IMR-90 (cell line): ENCODE results near the gene KDM4F.

Source experiments
- BHLHE40 ChIP-seq: fragments of 150-350 bp; IDR thresholded peaks from 2 replicates; pipeline ENCODE4 v1.6.1; 2016; ENCODE audit warnings: mild to moderate bottlenecking, low read depth, low read length
- CEBPB ChIP-seq: IDR thresholded peaks from 2 replicates; pipeline ENCODE4 v1.6.1; 2012; ENCODE audit warnings: low read depth, low read length, improper control_type of control experiment
- POLR2A ChIP-seq: IDR thresholded peaks from 2 replicates; pipeline ENCODE4 v1.6.1; 2012; ENCODE audit warnings: mild to moderate bottlenecking, low read depth, low read length
- RAD21 ChIP-seq: IDR thresholded peaks from 2 replicates; pipeline ENCODE4 v1.6.1; 2012; ENCODE audit warnings: low read length, improper control_type of control experiment
- RCOR1 ChIP-seq: IDR thresholded peaks from 2 replicates; pipeline ENCODE4 v1.6.1; 2012; ENCODE audit warnings: mild to moderate bottlenecking, low read length, improper control_type of control experiment; ENCODE audit not compliant: insufficient replicate concordance
- SMC3 ChIP-seq: fragments of 150-350 bp; IDR thresholded peaks from 2 replicates; pipeline ENCODE4 v1.6.1; 2016; ENCODE audit warnings: low read depth, mild to moderate bottlenecking, antibody characterized with exemption, low read length, moderate library complexity
- TF ChIP-seq, protein P1 (sequence below): conservative IDR thresholded peaks from 2 replicates; pipeline ENCODE4 v1.5.1; 2012; ENCODE audit warnings: mild to moderate bottlenecking, low read depth, low read length, improper control_type of control experiment
- TF ChIP-seq, protein P2 (sequence below): fragments of 150-350 bp; IDR thresholded peaks from 2 replicates; pipeline ENCODE4 v1.6.1; 2016; ENCODE audit warnings: low read depth, mild to moderate bottlenecking, low read length, moderate library complexity, borderline replicate concordance
- TF ChIP-seq, protein P3 (sequence below): fragments of 150-350 bp; IDR thresholded peaks from 2 replicates; pipeline ENCODE4 v1.6.1; 2017; ENCODE audit warnings: mild to moderate bottlenecking, antibody characterized with exemption, low read length, low read depth

DNA sequence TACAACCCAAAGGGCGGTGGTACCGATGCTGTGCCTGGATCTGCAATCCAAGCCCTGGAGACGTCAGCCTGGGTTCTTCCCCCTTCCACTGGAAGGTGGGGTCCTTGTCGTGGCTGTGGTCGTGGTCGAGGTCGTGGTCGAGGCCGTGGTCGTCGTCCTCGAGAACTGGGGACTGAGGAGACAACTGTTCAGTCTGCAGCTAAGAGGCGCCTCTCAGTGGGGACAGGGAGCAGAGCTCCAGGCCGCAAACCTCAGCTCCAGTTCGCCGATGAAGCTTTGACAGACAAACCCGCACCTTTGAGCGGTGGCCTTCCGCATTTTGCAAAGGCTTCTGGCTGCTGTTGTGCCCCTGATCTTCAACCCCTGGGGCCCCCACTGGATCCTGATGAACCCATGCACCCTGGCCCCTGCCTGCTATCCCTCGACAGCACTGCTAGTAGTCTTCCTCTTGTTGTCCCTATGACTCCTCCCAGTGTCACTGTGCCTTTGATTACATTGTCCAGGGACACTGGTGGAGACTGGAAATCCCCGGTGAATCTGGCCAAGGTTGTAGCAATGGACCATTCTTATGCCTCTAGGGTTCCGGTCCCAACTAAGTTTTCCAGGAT lies 1.5 kb downstream of the KDM4F start:
- TF ChIP-seq, protein P1, sequence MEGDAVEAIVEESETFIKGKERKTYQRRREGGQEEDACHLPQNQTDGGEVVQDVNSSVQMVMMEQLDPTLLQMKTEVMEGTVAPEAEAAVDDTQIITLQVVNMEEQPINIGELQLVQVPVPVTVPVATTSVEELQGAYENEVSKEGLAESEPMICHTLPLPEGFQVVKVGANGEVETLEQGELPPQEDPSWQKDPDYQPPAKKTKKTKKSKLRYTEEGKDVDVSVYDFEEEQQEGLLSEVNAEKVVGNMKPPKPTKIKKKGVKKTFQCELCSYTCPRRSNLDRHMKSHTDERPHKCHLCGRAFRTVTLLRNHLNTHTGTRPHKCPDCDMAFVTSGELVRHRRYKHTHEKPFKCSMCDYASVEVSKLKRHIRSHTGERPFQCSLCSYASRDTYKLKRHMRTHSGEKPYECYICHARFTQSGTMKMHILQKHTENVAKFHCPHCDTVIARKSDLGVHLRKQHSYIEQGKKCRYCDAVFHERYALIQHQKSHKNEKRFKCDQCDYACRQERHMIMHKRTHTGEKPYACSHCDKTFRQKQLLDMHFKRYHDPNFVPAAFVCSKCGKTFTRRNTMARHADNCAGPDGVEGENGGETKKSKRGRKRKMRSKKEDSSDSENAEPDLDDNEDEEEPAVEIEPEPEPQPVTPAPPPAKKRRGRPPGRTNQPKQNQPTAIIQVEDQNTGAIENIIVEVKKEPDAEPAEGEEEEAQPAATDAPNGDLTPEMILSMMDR: no peak
- TF ChIP-seq SMC3 (no peak), RCOR1 (no peak), CEBPB (no peak), BHLHE40 (no peak), POLR2A (no peak), RAD21 (no peak)
- TF ChIP-seq, protein P2, sequence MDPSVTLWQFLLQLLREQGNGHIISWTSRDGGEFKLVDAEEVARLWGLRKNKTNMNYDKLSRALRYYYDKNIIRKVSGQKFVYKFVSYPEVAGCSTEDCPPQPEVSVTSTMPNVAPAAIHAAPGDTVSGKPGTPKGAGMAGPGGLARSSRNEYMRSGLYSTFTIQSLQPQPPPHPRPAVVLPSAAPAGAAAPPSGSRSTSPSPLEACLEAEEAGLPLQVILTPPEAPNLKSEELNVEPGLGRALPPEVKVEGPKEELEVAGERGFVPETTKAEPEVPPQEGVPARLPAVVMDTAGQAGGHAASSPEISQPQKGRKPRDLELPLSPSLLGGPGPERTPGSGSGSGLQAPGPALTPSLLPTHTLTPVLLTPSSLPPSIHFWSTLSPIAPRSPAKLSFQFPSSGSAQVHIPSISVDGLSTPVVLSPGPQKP: no peak
- TF ChIP-seq, protein P3, sequence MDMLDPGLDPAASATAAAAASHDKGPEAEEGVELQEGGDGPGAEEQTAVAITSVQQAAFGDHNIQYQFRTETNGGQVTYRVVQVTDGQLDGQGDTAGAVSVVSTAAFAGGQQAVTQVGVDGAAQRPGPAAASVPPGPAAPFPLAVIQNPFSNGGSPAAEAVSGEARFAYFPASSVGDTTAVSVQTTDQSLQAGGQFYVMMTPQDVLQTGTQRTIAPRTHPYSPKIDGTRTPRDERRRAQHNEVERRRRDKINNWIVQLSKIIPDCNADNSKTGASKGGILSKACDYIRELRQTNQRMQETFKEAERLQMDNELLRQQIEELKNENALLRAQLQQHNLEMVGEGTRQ: no peak
